Upper lobe of left lung (tissue), 6 donors: Measurements from ENCODE around the gene MINDY1. TPM values are rescaled to one million over a fixed set of nuclear protein-coding genes. Genes with fewer than 3 reads are reported as not detected.

Experiments used
- ATAC-seq, 2 donors: fragments of 200-7000 bp; cut with Tn5 transposase; one replicate each; pipeline ENCODE4 v1.9.1; 2022; ENCODE audit warnings: mild to moderate bottlenecking in 2 of 2, moderate library complexity in 2 of 2; ENCODE audit not compliant: low FRiP score in 2 of 2
- DNase-seq, 2 donors: peaks; one replicate each; pipeline ENCODE4 v3.0.0-alpha.2; 2019 to 2020
- H3K27ac ChIP-seq, 4 donors: fragments of 200-600 bp; sonication (generic); one replicate each; pipeline ENCODE4 v1.5.1; 2016 to 2019
- H3K27me3 ChIP-seq, 4 donors: fragments of 200-600 bp; sonication (generic); one replicate each; pipeline ENCODE4 v1.5.1; 2017 to 2019
- H3K36me3 ChIP-seq, 4 donors: fragments of 200-600 bp; sonication (generic); one replicate each; pipeline ENCODE4 v1.5.1; 2016 to 2019
- H3K4me1 ChIP-seq, 4 donors: fragments of 200-600 bp; sonication (generic); one replicate each; pipeline ENCODE4 v1.5.1; 2018 to 2019
- H3K4me3 ChIP-seq, 4 donors: fragments of 200-600 bp; sonication (generic); one replicate each; pipeline ENCODE4 v1.5.1; 2017 to 2019; ENCODE audit warnings: mild to moderate bottlenecking in 2 of 4, moderate library complexity in 1 of 4
- H3K9me3 ChIP-seq, 4 donors: fragments of 200-600 bp; sonication (generic); one replicate each; pipeline ENCODE4 v1.5.1; 2018 to 2019
- CTCF ChIP-seq, 6 experiments: fragments of 450-650 bp in 4 of 6; fragments of 200-600 bp in 2 of 6; sonication (generic) in 2 of 6; IDR thresholded peaks; one replicate each; pipeline ENCODE4 v1.5.1; 2016 to 2019; ENCODE audit warnings: antibody characterized with exemption in 6 of 6
- EP300 ChIP-seq, 4 donors: sonication (generic); formaldehyde crosslinking; IDR thresholded peaks; one replicate each; pipeline ENCODE4 v1.5.1; 2017; ENCODE audit warnings: antibody characterized with exemption in 4 of 4, control low read depth in 2 of 4
- POLR2A ChIP-seq, 4 donors: fragments of 450-650 bp; IDR thresholded peaks; one replicate each; pipeline ENCODE4 v1.5.1; 2016 to 2017; ENCODE audit warnings: antibody characterized with exemption in 4 of 4, mild to moderate bottlenecking in 2 of 4
- POLR2AphosphoS5 ChIP-seq, 2 donors: sonication (generic); formaldehyde crosslinking; IDR thresholded peaks; one replicate each; pipeline ENCODE4 v1.5.1; 2017; ENCODE audit warnings: antibody characterized with exemption in 2 of 2
- WGBS, 2 donors: methylation state at CpG; one replicate each; pipeline ENCODE4 v1.1.5; 2017 to 2018; 5-methylcytosine and 5-hydroxymethylcytosine counted together
- small RNA-seq, 4 donors: library from RNA; depleted of rRNA; stranded (forward); fragments of <200 nt; gene quantifications; one replicate each; pipeline ENCODE3, GENCODE V24; 2016
- total RNA-seq, 6 donors: library from RNA; depleted of rRNA in 4 of 6; stranded (reverse); fragments of >200 nt in 4 of 6; gene quantifications; one replicate each; pipeline versions ENCODE4 v1.1.0 to v1.2.1, GENCODE V29; 2016 to 2021
- donor health status: DM: no; HTN: no; CAD: no; lungs with moderate emphysema.
- donor health status: DM: no; HTN: yes; CAD: no; lungs with severe emphysema.

MINDY1 gene
- total RNA-seq, 6 donors from 2014 or later: 14.5 to 34.3 (median 26.9) TPM

GRCh38 chr1:150954708-150955107 is 52.0 kb downstream of the MINDY1 start:
- H3K9me3 ChIP-seq: no peaks in the 10 kb centered on the region
- DNase-seq (no peak), ATAC-seq (no peak)
- TF ChIP-seq CTCF (IDR thresholded peaks at IDR 0.05): no peak
- TF ChIP-seq POLR2AphosphoS5 (IDR thresholded peaks at IDR 0.05): no peak
- TF ChIP-seq EP300 (IDR thresholded peaks at IDR 0.05): no peak
- no peak for TF ChIP-seq POLR2A (IDR thresholded peaks at IDR 0.05)
- no peak overlapping the region for H3K27ac ChIP-seq
- peaks cover 28 to 95% (median 62%) of the 10 kb centered on the region in 4 donors for H3K36me3 ChIP-seq
- H3K4me1 ChIP-seq: no peaks in the 10 kb centered on the region
- 93 to 96% methylated on average over 3 of the region's 3 CpGs for WGBS, 2 donors
- H3K4me3 ChIP-seq: no peak overlapping the region
- H3K27me3 ChIP-seq: no peaks in the 10 kb centered on the region

Small RNA genes lying within 50 kb of the gene (small RNA-seq; reads per million reads assigned to genes)
- gene RNU6-884P: 0 reads per million in 4 donors

Other genes with a start within 250 kb of the MINDY1 start
- 100 to 1,000 TPM; 153 to 625 (median 455) TPM for gene CTSS, start 241.1 kb downstream of the MINDY1 start, total RNA-seq
- 10 to 100 TPM in 5 of 6 donors, 1 to 10 TPM in 1; 9.6 to 35.4 (median 19.8) TPM for gene CTSK, start 198.6 kb downstream of the MINDY1 start, total RNA-seq
- 10 to 100 TPM; 44.0 to 76.5 (median 53.9) TPM for gene ARNT, start 130.3 kb downstream of the MINDY1 start, total RNA-seq
- not detected for gene CTXND2, start 119.8 kb downstream of the MINDY1 start, total RNA-seq
- 10 to 100 TPM; 26.8 to 88.0 (median 40.3) TPM for gene SETDB1, start 80.5 kb downstream of the MINDY1 start, total RNA-seq
- gene CERS2, start 32.1 kb downstream of the MINDY1 start, total RNA-seq: 100 to 1,000 TPM in 5 of 6 donors, 10 to 100 TPM in 1; 93.2 to 322 (median 204) TPM
- gene ANXA9, start 24.6 kb downstream of the MINDY1 start, total RNA-seq: 1 to 10 TPM in 4 of 6 donors, under 1 TPM in 1, not detected in 1; 0.67 to 5.2 (median 1.2) TPM
- gene PRUNE1, start 1.5 kb upstream of the MINDY1 start, total RNA-seq: 10 to 100 TPM; 16.3 to 28.3 (median 21.2) TPM
- 100 to 1,000 TPM in 1 of 6 donors, 10 to 100 TPM in 2, 1 to 10 TPM in 3; 2.3 to 213 (median 11.7) TPM for gene BNIPL, start 29.7 kb upstream of the MINDY1 start, total RNA-seq
- gene C1orf56, start 40.8 kb upstream of the MINDY1 start, total RNA-seq: 1 to 10 TPM; 2.6 to 9.4 (median 3.8) TPM
- gene CDC42SE1, start 52.7 kb upstream of the MINDY1 start, total RNA-seq: 100 to 1,000 TPM in 1 of 6 donors, 10 to 100 TPM in 5; 66.9 to 131 (median 90.5) TPM
- 1 to 10 TPM in 4 of 6 donors, under 1 TPM in 2; 0.30 to 1.3 (median 1.1) TPM for gene MLLT11, start 53.5 kb upstream of the MINDY1 start, total RNA-seq
- 10 to 100 TPM in 4 of 6 donors, 1 to 10 TPM in 2; 6.8 to 32.5 (median 13.0) TPM for gene GABPB2, start 63.9 kb upstream of the MINDY1 start, total RNA-seq
- 10 to 100 TPM in 1 of 6 donors, 1 to 10 TPM in 5; 2.1 to 13.6 (median 5.8) TPM for gene SEMA6C, start 139.7 kb upstream of the MINDY1 start, total RNA-seq
- 10 to 100 TPM in 5 of 6 donors, 1 to 10 TPM in 1; 7.4 to 19.1 (median 15.8) TPM for gene TNFAIP8L2, start 149.7 kb upstream of the MINDY1 start, total RNA-seq
- 10 to 100 TPM in 1 of 6 donors, 1 to 10 TPM in 5; 2.2 to 16.8 (median 6.2) TPM for gene LYSMD1, start 159.0 kb upstream of the MINDY1 start, total RNA-seq
- gene SCNM1, start 159.2 kb upstream of the MINDY1 start, total RNA-seq: 10 to 100 TPM in 5 of 6 donors, 1 to 10 TPM in 1; 8.9 to 50.3 (median 25.9) TPM
- gene TMOD4, start 169.1 kb upstream of the MINDY1 start, total RNA-seq: under 1 TPM in 2 of 6 donors, not detected in 4; 0.57 to 0.88 TPM
- gene VPS72, start 183.3 kb upstream of the MINDY1 start, total RNA-seq: 10 to 100 TPM; 19.0 to 54.3 (median 25.5) TPM
- gene PIP5K1A, start 191.7 kb upstream of the MINDY1 start, total RNA-seq: 10 to 100 TPM; 37.2 to 94.3 (median 70.6) TPM
- 100 to 1,000 TPM; 102 to 132 (median 119) TPM for gene PSMD4, start 247.8 kb upstream of the MINDY1 start, total RNA-seq